ENCODE results near the gene SLAMF7.

DNA sequence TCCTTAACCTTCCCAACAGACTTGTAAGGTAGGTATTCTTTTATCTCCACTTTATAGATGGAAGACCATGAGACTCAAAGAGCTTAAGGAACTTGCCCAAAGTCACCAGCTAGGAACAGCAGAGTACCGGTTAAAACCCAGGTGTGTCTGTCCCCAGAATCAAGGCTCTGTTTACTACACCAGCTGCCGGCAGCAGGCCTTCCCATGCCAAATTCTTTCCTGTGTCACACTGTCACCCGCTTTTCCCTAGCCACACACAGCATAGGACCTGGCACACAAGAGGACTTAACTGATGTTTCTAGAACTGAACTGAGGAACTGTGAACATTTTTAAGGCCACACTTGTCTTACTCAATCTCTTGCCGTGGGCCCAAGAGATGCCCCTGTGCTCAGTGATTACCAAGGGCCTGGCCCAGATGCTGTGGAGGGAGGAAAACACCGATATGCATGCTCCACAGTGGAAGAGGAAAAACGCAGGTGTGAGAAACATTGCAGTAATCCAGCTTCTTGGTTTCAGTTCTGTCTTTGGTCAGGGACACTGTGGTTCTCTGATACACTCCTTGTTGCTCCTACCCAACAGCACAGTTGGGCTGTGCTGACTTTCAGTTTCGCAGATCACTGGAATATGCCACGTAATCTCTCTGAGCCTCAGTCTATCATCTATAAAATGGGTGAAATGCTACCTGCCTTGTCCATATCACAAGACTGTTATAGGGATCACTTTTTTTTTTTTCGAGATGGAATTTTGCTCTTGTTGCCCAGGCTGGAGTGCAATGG lies 43.1 kb downstream of the SLAMF7 start:
- TF ChIP-seq MAZ (IDR thresholded peaks at IDR 0.05; ENCODE audit: borderline replicate concordance, low read depth, low read length) (no peak), CTCF (IDR thresholded peaks at IDR 0.05) (no peak), CEBPB (IDR thresholded peaks at IDR 0.05) (no peak), KDM5A (IDR thresholded peaks at IDR 0.05) (no peak), POLR2A (IDR thresholded peaks at IDR 0.05; ENCODE audit: low read length) (no peak), EHMT2 (IDR thresholded peaks at IDR 0.05; ENCODE audit: low read depth) (no peak), SREBF2 (IDR thresholded peaks at IDR 0.05) (no peak), HOXB5 (CRISPR knock-in tag; IDR thresholded peaks at IDR 0.05) (no peak), CHD4 (IDR thresholded peaks at IDR 0.05; ENCODE audit: borderline replicate concordance) (no peak), RAD21 (conservative IDR thresholded peaks at IDR 0.05 in 1 of 2, IDR thresholded peaks at IDR 0.05 in 1 of 2) (no peak), RFX5 (IDR thresholded peaks at IDR 0.05) (no peak), PHF8 (IDR thresholded peaks at IDR 0.05; ENCODE audit: borderline replicate concordance, low read depth) (no peak)
- TF ChIP-seq, protein P1, sequence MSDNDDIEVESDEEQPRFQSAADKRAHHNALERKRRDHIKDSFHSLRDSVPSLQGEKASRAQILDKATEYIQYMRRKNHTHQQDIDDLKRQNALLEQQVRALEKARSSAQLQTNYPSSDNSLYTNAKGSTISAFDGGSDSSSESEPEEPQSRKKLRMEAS (IDR thresholded peaks at IDR 0.05) = no peak

Measured in A549 (cell line).